Endothelial cell of umbilical vein (primary cell): ENCODE measurements around the gene SHISA7.

Experiments used
- CTCF ChIP-seq, 2 donors: IDR thresholded peaks; 1 replicate in 1 of 2; 2 replicates in 1 of 2; pipeline ENCODE4 v1.5.1; 2011; ENCODE audit warnings: low read length in 2 of 2, mild to moderate bottlenecking in 2 of 2, moderate library complexity in 2 of 2, control low read depth in 1 of 2, inconsistent platforms in 1 of 2, low read depth in 1 of 2; ENCODE audit not compliant: insufficient read depth in 1 of 2; ENCODE audit errors: extremely low read depth in 1 of 2
- EZH2 ChIP-seq: IDR thresholded peaks from 2 replicates; pipeline ENCODE4 v1.6.1; 2012; ENCODE audit warnings: borderline replicate concordance, low read depth, mild to moderate bottlenecking, moderate library complexity, low read length, inconsistent platforms; ENCODE audit not compliant: severe bottlenecking
- GATA2 ChIP-seq: IDR thresholded peaks from 2 replicates; pipeline ENCODE4 v1.7.0; 2011; ENCODE audit warnings: low read depth, mild to moderate bottlenecking, moderate library complexity, mixed read lengths, low read length; ENCODE audit not compliant: insufficient read length, insufficient read depth
- JUN ChIP-seq: IDR thresholded peaks from 2 replicates; pipeline ENCODE4 v1.6.1; 2011; ENCODE audit warnings: borderline replicate concordance, low read depth; ENCODE audit not compliant: insufficient read length, insufficient read depth
- MYC ChIP-seq: IDR thresholded peaks from one replicate; pipeline ENCODE4 v1.6.1; 2011; ENCODE audit warnings: mild to moderate bottlenecking, low read depth, low read length
- POLR2A ChIP-seq: IDR thresholded peaks from 2 replicates; pipeline ENCODE4 v1.6.1; 2012; ENCODE audit warnings: low read depth, mild to moderate bottlenecking, control low read depth, low read length
- POLR2AphosphoS5 ChIP-seq: IDR thresholded peaks from 2 replicates; pipeline ENCODE4 v1.6.1; 2012; ENCODE audit warnings: low read depth, mild to moderate bottlenecking, control low read depth, low read length, moderate library complexity; ENCODE audit not compliant: insufficient read depth

GRCh38 chr19:55449469-55449868 lies 6.4 kb upstream of the SHISA7 start:
- TF ChIP-seq POLR2A (no peak), EZH2 (no peak), CTCF (IDR thresholded peaks at IDR 0.05; ENCODE audit: extremely low read depth in 1 of 2, insufficient read depth in 1 of 2, low read depth in 1 of 2, low read length in 2 of 2) (no peak), MYC (no peak), GATA2 (no peak), POLR2AphosphoS5 (no peak), JUN (no peak)
